Esophagus squamous epithelium (tissue), 5 donors: Measurements from ENCODE around the gene EPGN. TPM values are rescaled to one million over a fixed set of nuclear protein-coding genes. Genes with fewer than 3 reads are reported as not detected.
"Not testable (repeated sequence)": the region's sequence is repeated elsewhere in the genome, so short reads cannot be mapped to it uniquely, and the experiment has no call there.

ENCODE experiments used
- DNase-seq: peaks from one replicate; lab custom pipeline; 2025; lab: John Stamatoyannopoulos, UW
- H3K27ac ChIP-seq, 4 donors: fragments of 200-600 bp; sonication (generic); one replicate each; pipeline ENCODE4 v1.5.1; 2016 to 2019; ENCODE audit warnings: mild to moderate bottlenecking in 1 of 4
- H3K27me3 ChIP-seq, 4 donors: fragments of 200-600 bp; sonication (generic); 1 replicate in 3 of 4; 2 replicates in 1 of 4; pipeline versions ENCODE4 v1.5.1 to v1.6.0; 2017 to 2021; ENCODE audit warnings: antibody characterized with exemption in 1 of 4
- H3K36me3 ChIP-seq, 3 donors: fragments of 200-600 bp; sonication (generic); one replicate each; pipeline ENCODE4 v1.5.1; 2016 to 2019
- H3K4me1 ChIP-seq, 3 donors: fragments of 200-600 bp; sonication (generic); one replicate each; pipeline ENCODE4 v1.5.1; 2017 to 2019
- H3K4me3 ChIP-seq, 4 donors: fragments of 200-600 bp; sonication (generic); 1 replicate in 3 of 4; 2 replicates in 1 of 4; pipeline ENCODE4 v1.5.1; 2016 to 2019; ENCODE audit warnings: mild to moderate bottlenecking in 2 of 4, moderate library complexity in 1 of 4
- H3K9me3 ChIP-seq, 3 donors: fragments of 200-600 bp; sonication (generic); one replicate each; pipeline ENCODE4 v1.5.1; 2016 to 2019
- CTCF ChIP-seq, 6 experiments: fragments of 450-650 bp in 4 of 6; fragments of 200-600 bp in 2 of 6; sonication (generic) in 2 of 6; IDR thresholded peaks; one replicate each; pipeline ENCODE4 v1.5.1; 2016 to 2019; ENCODE audit warnings: antibody characterized with exemption in 6 of 6, mild to moderate bottlenecking in 4 of 6, moderate library complexity in 4 of 6
- POLR2A ChIP-seq, 4 donors: fragments of 450-650 bp; IDR thresholded peaks; one replicate each; pipeline ENCODE4 v1.6.1; 2017; ENCODE audit warnings: antibody characterized with exemption in 4 of 4, mild to moderate bottlenecking in 4 of 4, moderate library complexity in 3 of 4
- WGBS, 2 donors: methylation state at CpG; one replicate each; pipeline ENCODE4 v1.1.5; 2018; 5-methylcytosine and 5-hydroxymethylcytosine counted together
- intact Hi-C: fragments of 100-400 bp; cut with DNase I; formaldehyde crosslinking; loops from one replicate; pipeline ENCODE4 v1.15.0; 2022
- total RNA-seq, 4 donors: library from RNA; depleted of rRNA; stranded (reverse); fragments of >200 nt; gene quantifications; one replicate each; pipeline ENCODE4 v1.1.0, GENCODE V29; 2016
- donor health status: DM: yes; HTN: yes; CAD: no.

The EPGN gene
- total RNA-seq, 4 donors from 2014 or later, result 48.8 to 118 (median 62.7) TPM

- Histone ChIP-seq H3K36me3 (no peaks in the 10 kb centered on the region), H3K27me3 (no peaks in the 10 kb centered on the region), H3K27ac (peak overlapping the region in 1 of 4 donors; percentile 5), H3K9me3 (peaks cover 0 to 10% (median 9%) of the 10 kb centered on the region in 3 donors), H3K4me1 (no peaks in the 10 kb centered on the region), H3K4me3 (no peak overlapping the region)
- TF ChIP-seq POLR2A (IDR thresholded peaks at IDR 0.05) (no peak), CTCF (IDR thresholded peaks at IDR 0.05) (no peak)
- no peak for DNase-seq
- intact Hi-C loops, result no loop called here
Observed at GRCh38 chr4:74339501-74339900, 31.2 kb downstream of the EPGN start.

DNA sequence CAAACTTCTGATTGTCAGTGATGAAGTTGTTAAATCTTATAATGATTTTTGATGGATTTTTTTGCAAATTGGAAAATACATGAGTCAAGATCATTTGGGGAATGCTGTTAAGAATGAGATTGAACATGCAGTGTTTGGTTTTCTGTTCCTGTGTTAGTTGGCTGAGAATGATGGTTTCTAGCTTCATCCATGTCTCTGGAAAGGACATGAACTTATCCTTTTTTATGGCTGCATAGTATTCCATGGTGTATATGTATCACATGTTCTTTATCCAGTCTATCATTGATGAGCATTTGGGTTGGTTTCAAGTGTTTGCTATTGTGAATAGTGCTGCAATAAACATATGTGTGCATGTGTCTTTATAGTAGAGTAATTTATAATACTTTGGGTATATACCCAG is 32.2 kb downstream of the EPGN start:
- not testable (repeated sequence) for H3K27me3 ChIP-seq

DNA sequence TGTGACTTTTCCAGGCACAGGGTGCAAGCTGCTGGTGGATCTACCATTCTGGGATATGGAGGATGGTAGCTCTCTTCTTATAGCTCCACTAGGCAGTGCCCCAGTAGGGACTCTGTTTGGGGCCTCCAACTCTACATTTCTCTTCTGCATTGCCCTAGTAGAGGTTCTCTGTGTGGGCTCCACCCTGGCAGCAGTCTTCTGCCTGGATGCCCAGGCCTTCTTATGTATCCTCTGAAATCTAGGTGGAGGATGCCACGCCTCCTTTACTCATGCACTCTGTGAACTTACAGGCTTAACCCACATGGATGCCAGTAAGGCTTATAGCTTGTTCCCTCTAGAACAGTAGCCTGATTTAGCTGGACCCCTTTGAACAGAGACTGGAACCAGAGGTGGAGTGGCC is 35.8 kb downstream of the EPGN start:
- 60 to 67% methylated on average over 1 of the region's 1 CpG for WGBS, 2 donors
- Histone ChIP-seq H3K4me3 (no peak overlapping the region), H3K27me3 (no peaks in the 10 kb centered on the region), H3K36me3 (no peaks in the 10 kb centered on the region), H3K4me1 (no peaks in the 10 kb centered on the region), H3K27ac (no peak overlapping the region), H3K9me3 (peaks cover 0 to 14% (median 11%) of the 10 kb centered on the region in 3 donors)
- intact Hi-C loops, result no loop called here
- no peak for TF ChIP-seq CTCF (IDR thresholded peaks at IDR 0.05)
- no peak for TF ChIP-seq POLR2A (IDR thresholded peaks at IDR 0.05)
- DNase-seq, result no peak

More for the DNA sequence above, 32.2 kb downstream of the EPGN start:
- H3K36me3 ChIP-seq, DNase-seq, H3K4me3 ChIP-seq, H3K27ac ChIP-seq, H3K4me1 ChIP-seq, intact Hi-C loops: not testable (repeated sequence)
- peaks cover 0 to 14% (median 11%) of the 10 kb centered on the region in 3 donors for H3K9me3 ChIP-seq

- H3K27ac ChIP-seq, result no peak overlapping the region
- H3K36me3 ChIP-seq, result no peaks in the 10 kb centered on the region
- H3K27me3 ChIP-seq, result no peaks in the 10 kb centered on the region
- H3K9me3 ChIP-seq, result no peaks in the 10 kb centered on the region
- H3K4me3 ChIP-seq, result no peak overlapping the region
- peaks cover 0 to 13% (median 4%) of the 10 kb centered on the region in 3 donors for H3K4me1 ChIP-seq
- WGBS, 2 donors, result 59% methylated on average over 4 of the region's 4 CpGs
- intact Hi-C loops, result no loop called here
- no peak for DNase-seq
- TF ChIP-seq CTCF (IDR thresholded peaks at IDR 0.05) (no peak), POLR2A (IDR thresholded peaks at IDR 0.05) (no peak)
Observed at GRCh38 chr4:74353858-74354257, 45.6 kb downstream of the EPGN start.

- Histone ChIP-seq H3K36me3 (no peaks in the 10 kb centered on the region), H3K4me3 (no peak overlapping the region), H3K4me1 (peaks cover 0 to 13% (median 4%) of the 10 kb centered on the region in 3 donors), H3K27ac (peak overlapping the region in 2 of 4 donors; percentile 60 to 67), H3K27me3 (no peaks in the 10 kb centered on the region), H3K9me3 (no peaks in the 10 kb centered on the region)
- intact Hi-C loops, result no loop called here
- TF ChIP-seq CTCF (IDR thresholded peaks at IDR 0.05) (no peak), POLR2A (IDR thresholded peaks at IDR 0.05) (no peak)
- no peak for DNase-seq
- 41 to 52% methylated on average over 1 of the region's 1 CpG for WGBS, 2 donors
Observed at GRCh38 chr4:74357965-74358364, 49.7 kb downstream of the EPGN start.

- H3K27me3 ChIP-seq, result peaks cover 0 to 24% (median 2%) of the 10 kb centered on the region in 4 donors
- H3K9me3 ChIP-seq, result no peaks in the 10 kb centered on the region
- DNase-seq, result no peak
- intact Hi-C loops, result no loop called here
- no peaks in the 10 kb centered on the region for H3K36me3 ChIP-seq
- H3K27ac ChIP-seq, result no peak overlapping the region
- H3K4me1 ChIP-seq, result peaks cover 4 to 38% (median 13%) of the 10 kb centered on the region in 3 donors
- H3K4me3 ChIP-seq, result no peak overlapping the region
- no peak for TF ChIP-seq CTCF (IDR thresholded peaks at IDR 0.05)
- WGBS, 2 donors, result 53 to 67% methylated on average over 4 of the region's 4 CpGs
Observed at GRCh38 chr4:74361671-74362070, 53.4 kb downstream of the EPGN start.
